Measurements from ENCODE around the gene ASCC2.
"Not testable (repeated sequence)": the region's sequence is repeated elsewhere in the genome, so short reads cannot be mapped to it uniquely, and the experiment has no call there.

ASCC2 gene

DNA sequence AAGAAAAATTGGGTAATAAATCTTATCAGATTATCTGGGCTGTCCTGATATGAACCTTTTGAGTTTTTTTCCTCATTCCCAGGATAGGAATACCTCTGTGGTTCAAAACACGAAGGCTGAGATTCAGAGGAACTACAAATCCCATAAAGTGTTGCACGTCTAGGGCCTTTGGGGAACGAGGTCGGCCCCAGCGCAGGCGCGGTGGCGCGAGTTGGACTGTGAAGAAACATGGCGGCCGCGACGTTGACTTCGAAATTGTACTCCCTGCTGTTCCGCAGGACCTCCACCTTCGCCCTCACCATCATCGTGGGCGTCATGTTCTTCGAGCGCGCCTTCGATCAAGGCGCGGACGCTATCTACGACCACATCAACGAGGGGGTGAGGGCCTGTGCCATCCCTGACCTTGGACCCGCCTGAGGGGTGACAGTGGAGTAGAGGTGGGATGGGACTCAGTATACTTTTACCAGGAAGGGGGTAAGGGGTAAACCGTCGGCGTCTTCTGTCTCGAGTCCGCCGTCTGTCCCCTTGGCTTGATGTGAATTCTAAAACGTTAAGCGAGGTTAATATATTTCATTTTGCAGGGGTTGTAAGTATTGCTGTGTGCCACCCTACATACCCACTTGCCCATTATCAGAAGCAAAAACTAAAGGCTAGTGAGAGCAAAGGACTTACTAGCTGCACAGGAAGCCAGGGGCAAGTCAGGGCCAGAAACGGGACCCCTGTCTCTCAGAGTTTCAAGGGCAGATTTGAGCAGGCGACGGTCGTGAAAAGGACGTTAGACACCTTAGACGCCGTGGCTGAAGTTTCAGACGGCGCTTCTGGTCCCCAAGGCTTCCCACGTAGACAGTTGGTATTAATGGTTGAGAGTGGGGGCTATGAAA lies 70.7 kb downstream of the ASCC2 start, which contains the start of gene UQCR10:
Gene UQCR10, plus strand, starts transcription at position 199 of the 881 bp plus-strand sequence. Its CDS starts 30 bp downstream, at position 229.
- Mint-ChIP-seq H3K27me3 (no peaks in the 10 kb centered on the region), H3K9me3 (no peaks in the 10 kb centered on the region), H3K4me1 (peaks cover 39% of the 10 kb centered on the region), H3K27ac (peak within 1 kb of the TSS; percentile 99), H3K4me3 (peak within 1 kb of the TSS; percentile 99), H3K36me3 (peaks cover 9% of the 10 kb centered on the region)

DNA sequence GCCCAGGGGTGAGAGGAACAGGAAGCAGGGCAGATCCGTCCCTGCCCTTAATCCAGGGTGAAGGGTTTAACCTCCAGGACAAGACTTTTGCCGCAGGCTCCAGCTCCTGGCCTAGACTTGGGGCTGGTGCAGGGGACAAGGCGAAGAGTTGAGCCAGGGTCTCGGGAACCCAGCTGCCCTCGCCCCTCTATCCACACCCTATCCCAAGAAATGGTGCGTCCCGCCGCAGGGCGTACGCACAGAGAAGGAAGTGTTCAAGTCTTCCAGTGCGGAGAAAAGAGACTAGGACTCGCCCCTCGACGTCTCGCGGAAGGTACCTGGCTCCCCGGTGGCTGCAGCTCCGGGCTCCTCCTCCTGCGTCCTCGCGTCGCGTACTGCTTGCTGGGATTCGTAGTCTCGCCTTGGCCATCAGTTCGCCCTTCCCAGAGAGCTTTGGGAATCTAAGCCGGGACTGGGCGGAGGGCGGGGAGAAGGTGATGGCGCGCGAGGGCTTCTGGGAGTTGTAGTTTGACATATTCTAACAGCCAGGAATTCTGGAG lies 71.4 kb downstream of the ASCC2 start, which contains the start of gene ZMAT5:
Gene ZMAT5, minus strand, starts transcription at position 376 of the 539 bp plus-strand sequence. CDS start 18,463 bp downstream, outside the sequence.
- Mint-ChIP-seq H3K27me3 (no peaks in the 10 kb centered on the region), H3K4me1 (peaks cover 39% of the 10 kb centered on the region), H3K9me3 (no peaks in the 10 kb centered on the region), H3K4me3 (peak within 1 kb of the TSS; percentile 99), H3K36me3 (peaks cover 6% of the 10 kb centered on the region), H3K27ac (peak within 1 kb of the TSS; percentile 99)

GRCh38 chr22:29765905-29766631 lies 72.0 kb downstream of the ASCC2 start:
- Mint-ChIP-seq H3K4me3 (peak overlapping the region; percentile 99), H3K4me1 (peaks cover 39% of the 10 kb centered on the region), H3K36me3 (peaks cover 6% of the 10 kb centered on the region), H3K27ac (peak overlapping the region; percentile 99), H3K27me3 (no peaks in the 10 kb centered on the region), H3K9me3 (no peaks in the 10 kb centered on the region)

GRCh38 chr22:29762263-29762662 lies 75.8 kb downstream of the ASCC2 start:
- H3K4me3 Mint-ChIP-seq = no peak overlapping the region
- H3K4me1 Mint-ChIP-seq = peaks cover 19% of the 10 kb centered on the region
- no peaks in the 10 kb centered on the region for H3K9me3 Mint-ChIP-seq
- H3K27me3 Mint-ChIP-seq = no peaks in the 10 kb centered on the region
- H3K36me3 Mint-ChIP-seq = no peaks in the 10 kb centered on the region
- H3K27ac Mint-ChIP-seq = no peak overlapping the region

DNA sequence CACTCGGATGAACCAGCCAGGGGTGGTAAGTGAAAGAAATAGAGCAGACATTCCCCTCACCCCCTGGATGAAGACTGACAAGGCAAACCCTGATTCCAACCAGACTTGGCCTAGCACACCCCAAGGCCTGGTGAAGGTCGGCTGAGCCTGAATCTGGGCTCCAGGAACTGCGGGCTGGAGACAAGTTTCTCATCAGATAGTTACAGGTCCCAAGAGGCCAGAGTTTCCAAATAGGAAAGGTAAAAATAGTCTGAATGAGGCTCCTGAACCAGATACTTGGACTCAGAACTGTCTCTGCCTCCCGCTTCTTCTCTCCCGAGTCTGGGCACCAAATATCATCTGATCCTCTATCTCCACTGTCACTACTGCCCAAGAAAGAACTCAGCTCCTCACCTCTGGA lies 79.1 kb downstream of the ASCC2 start:
- H3K4me1 Mint-ChIP-seq = no peaks in the 10 kb centered on the region
- peak overlapping the region; percentile 4 for H3K27ac Mint-ChIP-seq
- H3K9me3 Mint-ChIP-seq = no peaks in the 10 kb centered on the region

GRCh38 chr22:29758068-29758622 lies 79.9 kb downstream of the ASCC2 start:
- no peaks in the 10 kb centered on the region for H3K9me3 Mint-ChIP-seq
- no peaks in the 10 kb centered on the region for H3K36me3 Mint-ChIP-seq
- H3K4me3 Mint-ChIP-seq = no peak overlapping the region
- H3K4me1 Mint-ChIP-seq = no peaks in the 10 kb centered on the region
- H3K27ac Mint-ChIP-seq = no peak overlapping the region
- no peaks in the 10 kb centered on the region for H3K27me3 Mint-ChIP-seq

More for the DNA sequence above, 79.1 kb downstream of the ASCC2 start:
- Mint-ChIP-seq H3K36me3 (no peaks in the 10 kb centered on the region), H3K4me3 (no peak overlapping the region), H3K27me3 (no peaks in the 10 kb centered on the region)

DNA sequence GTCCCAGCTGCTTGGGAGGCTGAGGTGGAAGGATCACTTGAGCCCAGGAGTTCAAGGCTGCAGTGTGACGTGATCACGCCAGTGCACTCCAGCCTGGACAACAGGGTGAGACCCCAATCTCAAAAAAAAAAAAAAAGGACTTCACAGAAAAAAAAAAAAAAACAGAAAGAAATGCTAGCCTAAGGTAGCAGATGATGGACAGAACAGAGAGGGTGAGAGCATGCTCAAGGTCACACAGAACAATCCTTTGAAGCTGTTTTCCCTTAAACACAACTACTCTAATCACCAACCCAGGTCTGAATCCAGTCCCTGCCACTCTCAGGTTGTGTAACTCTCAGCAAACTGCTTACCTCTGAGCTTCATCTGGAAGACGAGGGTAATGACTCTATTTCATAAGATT lies 81.0 kb downstream of the ASCC2 start:
- H3K4me1 Mint-ChIP-seq = peaks cover 3% of the 10 kb centered on the region
- no peak overlapping the region for H3K4me3 Mint-ChIP-seq
- no peaks in the 10 kb centered on the region for H3K27me3 Mint-ChIP-seq
- no peaks in the 10 kb centered on the region for H3K9me3 Mint-ChIP-seq
- no peaks in the 10 kb centered on the region for H3K36me3 Mint-ChIP-seq
- H3K27ac Mint-ChIP-seq = no peak overlapping the region

- no peak overlapping the region for H3K4me3 Mint-ChIP-seq
- H3K9me3 Mint-ChIP-seq = no peaks in the 10 kb centered on the region
- H3K4me1 Mint-ChIP-seq = peaks cover 9% of the 10 kb centered on the region
- H3K36me3 Mint-ChIP-seq = no peaks in the 10 kb centered on the region
- H3K27ac Mint-ChIP-seq = no peak overlapping the region
- H3K27me3 Mint-ChIP-seq = no peaks in the 10 kb centered on the region
Observed at GRCh38 chr22:29756341-29756740, 81.7 kb downstream of the ASCC2 start.

- Mint-ChIP-seq H3K36me3 (no peaks in the 10 kb centered on the region), H3K27me3 (no peaks in the 10 kb centered on the region), H3K4me1 (peaks cover 13% of the 10 kb centered on the region), H3K27ac (no peak overlapping the region), H3K9me3 (no peaks in the 10 kb centered on the region), H3K4me3 (no peak overlapping the region)
Observed at GRCh38 chr22:29755889-29756288, 82.2 kb downstream of the ASCC2 start.

DNA sequence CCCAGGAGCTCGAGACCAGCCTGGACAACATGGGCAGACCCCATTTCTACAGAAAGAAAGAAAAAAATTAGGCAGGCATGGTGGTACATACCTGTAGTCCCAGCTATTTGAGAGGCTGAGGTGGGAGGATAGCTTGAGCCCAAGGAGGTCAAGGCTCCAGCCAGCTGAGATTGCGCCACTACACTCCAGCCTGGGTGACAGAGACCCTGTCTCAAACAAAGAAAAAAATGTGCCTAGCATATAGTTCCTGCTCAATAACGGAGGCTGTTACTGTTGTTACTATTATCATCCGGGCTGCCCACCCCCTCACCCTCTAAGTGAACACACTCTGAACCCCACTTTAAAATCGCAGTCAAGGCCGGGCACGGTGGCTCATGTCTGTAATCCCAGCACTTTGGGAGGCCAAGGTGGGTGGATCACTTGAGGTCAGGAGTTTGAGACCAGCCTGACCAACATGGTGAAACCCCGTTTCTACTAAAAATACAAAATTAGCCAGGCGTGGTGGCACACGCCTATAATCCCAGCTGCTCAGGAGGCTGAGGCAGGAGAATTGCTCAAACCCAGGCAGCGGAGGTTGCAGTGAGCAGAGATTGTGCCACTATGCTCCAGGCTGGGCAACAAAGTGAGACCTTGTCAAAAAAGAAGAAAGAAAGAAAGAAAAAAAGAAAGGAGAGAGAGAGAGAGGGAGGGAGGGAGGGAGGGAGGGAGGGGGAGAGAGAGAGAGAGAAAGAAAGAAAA lies 83.2 kb downstream of the ASCC2 start:
- H3K27me3 Mint-ChIP-seq, H3K27ac Mint-ChIP-seq, H3K36me3 Mint-ChIP-seq, H3K9me3 Mint-ChIP-seq, H3K4me3 Mint-ChIP-seq: not testable (repeated sequence)
- peaks cover 24% of the 10 kb centered on the region for H3K4me1 Mint-ChIP-seq

GRCh38 chr22:29753808-29754657 lies 84.0 kb downstream of the ASCC2 start:
- no peaks in the 10 kb centered on the region for H3K9me3 Mint-ChIP-seq
- no peaks in the 10 kb centered on the region for H3K36me3 Mint-ChIP-seq
- H3K4me1 Mint-ChIP-seq = peaks cover 26% of the 10 kb centered on the region
- H3K27me3 Mint-ChIP-seq = no peaks in the 10 kb centered on the region
- no peak overlapping the region for H3K27ac Mint-ChIP-seq
- H3K4me3 Mint-ChIP-seq = no peak overlapping the region

DNA sequence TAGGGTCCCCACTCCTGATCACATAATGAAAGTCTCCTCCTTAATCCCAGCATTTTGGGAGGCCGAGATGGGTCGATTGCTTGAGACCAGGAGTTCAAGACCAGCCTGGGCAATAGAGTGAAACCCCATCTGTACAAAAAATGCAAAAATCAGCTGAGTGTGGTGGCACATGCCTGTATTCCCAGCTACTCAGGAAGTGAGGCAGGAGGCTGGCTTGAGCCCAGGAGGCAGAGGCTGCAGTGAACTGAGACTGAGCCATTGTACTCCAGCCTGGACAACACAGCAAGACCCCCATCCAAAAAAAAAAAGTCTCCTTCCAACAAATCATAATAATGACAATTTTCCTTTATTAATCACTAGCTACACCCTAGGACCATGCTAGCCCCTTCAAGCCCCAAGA lies 86.4 kb downstream of the ASCC2 start:
- peaks cover 3% of the 10 kb centered on the region for H3K36me3 Mint-ChIP-seq
- H3K4me1 Mint-ChIP-seq = peaks cover 26% of the 10 kb centered on the region
- H3K27ac Mint-ChIP-seq = peak overlapping the region; percentile 35
- no peak overlapping the region for H3K4me3 Mint-ChIP-seq
- no peaks in the 10 kb centered on the region for H3K9me3 Mint-ChIP-seq
- H3K27me3 Mint-ChIP-seq = no peaks in the 10 kb centered on the region

GRCh38 chr22:29750559-29751538 lies 87.2 kb downstream of the ASCC2 start:
- no peaks in the 10 kb centered on the region for H3K9me3 Mint-ChIP-seq
- H3K4me3 Mint-ChIP-seq = no peak overlapping the region
- H3K36me3 Mint-ChIP-seq = peaks cover 3% of the 10 kb centered on the region
- H3K27me3 Mint-ChIP-seq = no peaks in the 10 kb centered on the region
- H3K27ac Mint-ChIP-seq = peak overlapping the region; percentile 32
- peaks cover 26% of the 10 kb centered on the region for H3K4me1 Mint-ChIP-seq

Measured in activated naive CD4-positive, alpha-beta T cell treated with anti-CD3 and anti-CD28 coated beads, Interleukin-2, amount 50 U/mL, for 24 hours (primary cell).